NCI-H1930 (cell line): Measurements from ENCODE around the gene NAP1L5.

ENCODE experiments used
- DNase-seq, 2 experiments: peaks; one replicate each; lab custom pipeline; 2025; lab: John Stamatoyannopoulos, UW

NAP1L5 gene

DNA sequence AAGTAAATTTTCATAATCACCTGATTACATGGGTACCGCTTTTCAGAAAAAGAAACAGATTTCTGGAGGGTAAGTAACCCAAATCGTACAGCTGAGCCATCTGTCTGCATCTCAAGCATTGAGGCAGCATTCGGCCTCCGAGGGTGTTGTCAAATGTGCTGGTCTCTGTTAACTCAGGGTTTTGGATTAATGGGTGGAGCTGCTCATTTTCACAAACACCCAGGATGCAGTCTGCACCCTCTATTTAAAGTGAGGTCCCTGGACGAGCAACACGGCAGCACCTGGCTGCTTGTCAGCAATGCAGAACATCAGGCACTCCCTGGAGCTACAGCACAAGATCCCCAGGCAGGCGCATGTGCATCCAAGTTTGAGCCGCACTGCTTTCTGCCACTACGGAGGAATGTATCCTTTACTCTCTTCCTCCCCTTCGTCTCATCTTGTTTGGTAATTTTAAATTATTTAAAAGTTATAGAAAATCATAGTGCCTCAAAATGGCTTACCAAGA is 24.7 kb upstream of the NAP1L5 start:
- DNase-seq = no peak

- DNase-seq = no peak
Observed at GRCh38 chr4:88720451-88721428, 23.1 kb upstream of the NAP1L5 start.

GRCh38 chr4:88719381-88719780 is 21.8 kb upstream of the NAP1L5 start:
- no peak for DNase-seq

GRCh38 chr4:88718098-88718497 is 20.5 kb upstream of the NAP1L5 start:
- no peak for DNase-seq

- no peak for DNase-seq
Observed at GRCh38 chr4:88713782-88714181, 16.2 kb upstream of the NAP1L5 start.

- DNase-seq = no peak
Observed at GRCh38 chr4:88709989-88710388, 12.4 kb upstream of the NAP1L5 start.

DNA sequence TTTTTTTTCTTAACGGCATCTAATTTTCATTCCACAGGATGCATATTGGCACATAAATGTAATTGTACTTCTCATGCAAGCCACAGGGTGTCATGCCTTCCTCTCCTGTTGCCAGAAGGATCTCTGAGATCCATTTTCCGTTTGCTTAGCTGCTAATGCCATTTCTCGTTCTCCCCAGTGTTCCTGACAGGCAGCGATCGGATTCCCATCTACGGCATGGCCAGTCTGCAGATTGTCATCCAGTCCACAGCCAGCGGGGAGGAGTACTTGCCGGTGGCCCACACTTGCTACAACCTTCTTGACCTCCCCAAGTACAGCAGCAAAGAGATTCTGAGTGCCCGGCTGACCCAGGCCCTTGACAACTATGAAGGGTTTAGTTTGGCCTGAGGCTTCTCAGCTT is 8.9 kb upstream of the NAP1L5 start:
- DNase-seq = no peak

- no peak for DNase-seq
Observed at GRCh38 chr4:88705805-88706492, 8.3 kb upstream of the NAP1L5 start.

DNA sequence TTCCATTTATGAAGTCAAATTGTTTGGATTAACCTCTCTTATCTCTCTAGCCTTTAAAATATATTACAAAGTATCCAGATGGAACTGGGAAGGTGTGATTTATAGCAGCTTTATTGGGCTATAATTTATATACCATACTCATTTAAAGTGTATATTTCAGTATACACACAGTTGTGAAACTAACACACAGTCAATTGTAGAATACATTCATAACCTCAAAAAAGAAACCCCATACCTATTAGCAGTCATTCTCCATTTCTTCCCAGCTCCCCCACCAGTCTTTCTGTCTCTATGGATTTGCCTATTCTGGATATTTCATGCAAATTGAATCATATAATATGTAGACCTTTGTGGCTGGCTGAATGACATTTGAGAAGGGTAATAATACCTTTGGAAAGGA is 7.6 kb upstream of the NAP1L5 start:
- no peak for DNase-seq

GRCh38 chr4:88702782-88703181 is 5.2 kb upstream of the NAP1L5 start:
- DNase-seq = no peak

GRCh38 chr4:88698519-88698918 is 890 bp upstream of the NAP1L5 start:
- no peak for DNase-seq

DNA sequence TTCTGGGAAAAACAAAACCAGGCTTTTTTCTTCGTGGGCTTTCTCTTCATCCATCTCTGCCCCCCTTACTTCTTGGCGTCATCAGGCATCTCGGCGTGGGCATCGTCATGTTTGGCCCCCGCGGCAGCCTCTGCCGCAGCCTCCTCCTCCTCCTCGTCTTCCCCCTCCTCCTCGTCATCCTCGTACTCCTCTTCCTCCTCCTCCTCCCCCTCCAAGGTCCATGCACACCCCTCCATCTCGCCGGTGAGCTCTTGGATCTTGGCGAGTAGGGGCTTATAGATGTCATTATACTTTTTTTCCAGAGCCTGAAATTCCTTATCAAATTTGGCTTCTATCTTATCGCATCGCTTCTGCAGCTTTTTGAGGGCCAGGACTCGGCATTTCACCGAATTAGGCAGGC is 488 bp downstream of the NAP1L5 start:
- no peak for DNase-seq

DNA sequence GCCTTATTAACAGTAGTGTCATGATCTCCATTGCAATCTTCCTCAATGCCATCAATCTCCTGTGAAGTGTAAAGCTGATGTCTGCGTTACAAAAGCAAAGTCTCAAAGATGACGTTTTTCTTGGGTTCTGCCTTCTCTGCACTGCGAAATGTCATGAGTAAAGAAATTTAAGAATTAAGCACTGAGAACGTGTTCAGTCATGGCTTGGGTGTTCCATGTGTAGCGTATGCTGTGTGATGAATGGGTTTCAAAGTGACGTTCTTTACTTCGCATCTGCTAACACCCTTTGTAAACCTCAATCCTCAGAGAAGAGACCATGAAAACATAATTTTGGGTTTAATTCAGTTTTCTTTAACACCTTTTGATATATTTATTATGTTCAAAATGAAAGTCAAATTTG is 999 bp downstream of the NAP1L5 start:
- DNase-seq = no peak

DNA sequence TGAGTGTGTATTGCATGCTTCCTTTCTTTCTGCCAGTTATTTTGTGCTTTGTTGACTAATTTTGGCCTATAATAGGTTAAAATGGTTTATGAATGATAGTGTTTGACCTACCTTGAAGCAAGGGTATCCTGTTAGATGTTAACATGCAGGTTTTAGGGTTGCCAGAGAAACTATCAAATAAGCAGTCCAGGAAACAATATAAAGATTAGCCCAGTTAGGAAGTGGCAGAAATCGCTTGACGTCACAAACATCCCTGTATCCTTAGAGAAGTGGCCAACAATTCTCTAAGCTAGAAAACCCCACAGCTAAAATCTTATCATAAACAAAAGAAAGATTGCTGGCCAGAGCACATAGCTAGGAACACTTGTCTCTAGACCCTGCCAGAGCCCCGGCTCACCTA is 3.8 kb downstream of the NAP1L5 start:
- no peak for DNase-seq

DNA sequence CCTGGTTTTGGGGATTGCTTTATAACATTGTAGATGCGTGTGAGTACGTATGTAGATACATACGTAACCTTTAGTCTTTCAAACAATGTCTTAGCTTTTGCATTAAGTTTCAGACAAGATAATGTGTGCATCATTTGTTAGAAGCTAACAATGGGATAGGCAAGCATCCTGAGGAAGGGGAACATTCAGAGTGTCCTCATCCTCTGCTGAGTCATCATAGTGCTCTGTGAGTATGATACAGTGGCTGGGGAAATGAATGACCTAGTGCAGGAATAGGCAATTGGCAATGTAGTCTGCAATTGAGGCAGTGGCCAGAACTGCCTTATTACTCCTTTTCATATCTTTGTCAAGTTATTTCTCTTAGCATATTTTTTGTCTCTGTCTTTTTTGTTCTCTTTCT is 7.3 kb downstream of the NAP1L5 start:
- DNase-seq = no peak

DNA sequence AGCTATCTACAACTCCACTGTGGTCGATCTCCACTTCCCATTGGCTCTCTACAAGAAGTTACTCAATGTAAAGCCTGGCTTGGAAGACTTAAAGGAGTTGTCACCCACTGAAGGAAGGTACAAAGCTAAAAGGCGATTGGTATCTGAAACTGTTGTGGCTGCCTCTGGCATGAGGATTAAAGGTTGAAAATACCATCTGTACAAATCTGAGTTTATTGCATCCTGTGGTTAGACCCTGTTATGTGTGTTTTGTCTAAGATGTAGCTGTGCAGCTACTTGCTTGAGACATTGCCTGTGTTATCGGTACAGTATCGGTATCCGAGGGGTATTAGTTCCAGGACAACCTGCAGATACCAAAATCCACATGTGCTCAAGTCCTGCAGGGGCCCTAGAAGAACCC is 16.4 kb downstream of the NAP1L5 start:
- no peak for DNase-seq

DNA sequence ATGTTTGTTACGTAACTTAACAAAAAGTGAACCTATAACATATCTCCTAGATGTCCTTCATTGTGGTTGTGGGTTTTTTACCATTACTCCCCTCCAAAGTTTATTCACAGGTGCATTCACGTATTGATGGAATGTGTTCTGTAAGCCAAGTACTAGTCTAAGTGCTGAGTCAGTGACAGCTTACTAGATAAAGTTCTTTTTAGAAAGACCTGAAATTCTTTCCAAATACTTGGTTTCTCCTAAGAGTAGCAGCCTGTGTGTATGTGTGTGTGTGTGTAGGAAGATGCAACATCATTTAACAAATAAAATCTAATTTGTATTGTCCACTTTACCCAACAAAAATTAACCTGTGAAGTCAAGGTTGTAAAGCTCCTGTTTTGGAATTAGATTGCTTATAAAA is 22.1 kb downstream of the NAP1L5 start:
- DNase-seq = no peak

- DNase-seq = no peak
Observed at GRCh38 chr4:88674979-88675378, 22.6 kb downstream of the NAP1L5 start.

- DNase-seq = no peak
Observed at GRCh38 chr4:88674565-88674964, 23.1 kb downstream of the NAP1L5 start.

DNA sequence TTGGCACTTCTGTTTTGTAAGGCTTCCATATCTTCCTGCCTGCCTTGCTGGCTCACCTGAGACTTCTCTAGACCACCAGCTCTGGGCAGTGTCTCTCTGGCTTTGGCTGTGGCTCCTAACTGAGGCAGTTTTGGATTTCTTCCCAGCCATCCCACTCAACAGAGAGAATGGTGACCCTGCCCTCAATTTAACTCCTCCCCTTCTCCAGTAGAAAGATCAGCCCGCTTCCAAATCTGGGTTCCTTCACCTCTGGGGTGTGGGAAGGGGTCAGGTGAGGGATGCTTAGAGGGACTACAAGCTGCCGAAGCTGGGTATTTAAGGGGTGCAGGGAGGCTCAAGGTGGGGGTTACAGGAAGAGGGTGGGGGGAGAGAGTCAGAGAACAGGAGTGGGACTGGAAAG is 23.7 kb downstream of the NAP1L5 start:
- no peak for DNase-seq

DNA sequence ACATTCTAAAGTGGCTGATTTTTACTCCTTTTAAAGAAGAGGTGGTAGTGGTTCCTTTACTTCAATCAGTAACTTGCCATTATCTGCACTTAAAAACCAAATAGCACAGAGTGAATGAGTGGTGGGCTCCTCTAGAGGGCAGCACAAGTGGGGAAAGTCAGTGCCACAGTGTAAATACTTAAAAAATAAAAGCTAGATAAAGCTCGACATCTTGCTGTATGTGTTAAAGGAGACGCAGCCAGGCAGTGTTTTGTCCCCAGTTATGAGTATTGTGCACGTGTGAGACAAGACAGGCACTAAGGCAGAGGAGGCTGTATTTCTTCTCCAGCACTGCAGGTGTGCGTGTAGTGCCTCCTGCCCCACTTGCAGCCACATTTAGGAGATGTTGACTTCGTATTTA is 24.6 kb downstream of the NAP1L5 start:
- peak in 1 of 2 experiments; percentile 4 for DNase-seq

- DNase-seq = no peak
Observed at GRCh38 chr4:88661739-88662138, 35.9 kb downstream of the NAP1L5 start.
